ENCODE data around the gene MIER2. TPM values are rescaled to one million over a fixed set of nuclear protein-coding genes. Genes with fewer than 3 reads are reported as not detected.
"Not testable (repeated sequence)": the region's sequence is repeated elsewhere in the genome, so short reads cannot be mapped to it uniquely, and the experiment has no call there.

The MIER2 gene
- total RNA-seq, 1 donor from 2014 or later: 15.0 TPM

- Mint-ChIP-seq H3K4me1 (peaks cover 10% of the 10 kb centered on the region), H3K9me3 (no peaks in the 10 kb centered on the region), H3K36me3 (ENCODE audit: low read depth) (no peaks in the 10 kb centered on the region), H3K4me3 (no peak overlapping the region), H3K27ac (no peak overlapping the region), H3K27me3 (peaks cover 31% of the 10 kb centered on the region)
- TF ChIP-seq CTCF (IDR thresholded peaks at IDR 0.05): no peak
- ChIA-PET CTCF (no interaction called here), POLR2A (no interaction called here)
- ATAC-seq (ENCODE audit: low read depth) (no peak), DNase-seq (no peak)
- intact Hi-C loops (cut with micrococcal nuclease): no loop called here
These were observed 82.5 kb downstream of the MIER2 start for GRCh38 chr19:262125-262524.

GRCh38 chr19:256804-257203 is 87.8 kb downstream of the MIER2 start:
- H3K27ac Mint-ChIP-seq; H3K4me3 Mint-ChIP-seq; intact Hi-C loops (cut with micrococcal nuclease); H3K9me3 Mint-ChIP-seq; H3K36me3 Mint-ChIP-seq (ENCODE audit: low read depth); ATAC-seq (ENCODE audit: low read depth); H3K4me1 Mint-ChIP-seq; DNase-seq; CTCF ChIA-PET; POLR2A ChIA-PET: not testable (repeated sequence)
- peaks cover 31% of the 10 kb centered on the region for H3K27me3 Mint-ChIP-seq

Other genes starting within 250 kb of the MIER2 start
- gene OR4F17, start 237.7 kb downstream of the MIER2 start, total RNA-seq: 0.29 and 0.82 TPM in 2 replicates
- gene PLPP2, start 53.4 kb downstream of the MIER2 start, total RNA-seq: 0.29 and 0.32 TPM in 2 replicates
- not detected in 2 replicates for gene C2CD4C, start 64.4 kb upstream of the MIER2 start, total RNA-seq
- gene SHC2, start 116.2 kb upstream of the MIER2 start, total RNA-seq: 0.24 TPM in 1 of 2 replicates, not detected in the other
- 0.40 and 0.76 TPM in 2 replicates for gene MADCAM1, start 151.7 kb upstream of the MIER2 start, total RNA-seq
- gene TPGS1, start 162.7 kb upstream of the MIER2 start, total RNA-seq: 20.3 and 23.8 TPM in 2 replicates
- gene CDC34, start 187.0 kb upstream of the MIER2 start, total RNA-seq: 19.8 and 23.1 TPM in 2 replicates
- 0.22 TPM in 1 of 2 replicates, not detected in the other for gene GZMM, start 199.3 kb upstream of the MIER2 start, total RNA-seq
- 150 and 152 TPM in 2 replicates for gene BSG, start 227.8 kb upstream of the MIER2 start, total RNA-seq
- 0.13 and 0.17 TPM in 2 replicates for gene HCN2, start 245.1 kb upstream of the MIER2 start, total RNA-seq

Data from activated B cell treated with CpG ODN at 0.5 μM for 24 hours (primary cell).